IMR-90 (cell line): Measurements from ENCODE around the gene PAX3. TPM values are rescaled to one million over a fixed set of nuclear protein-coding genes. Genes with fewer than 3 reads are reported as not detected.

Experiments used
- ATAC-seq: fragments of 200-7000 bp; cut with Tn5 transposase; 2 replicates; pipeline ENCODE4 v1.9.1; 2020; ENCODE audit warnings: low read depth, mild to moderate bottlenecking, moderate library complexity
- BruUV-seq: library from RNA; stranded (reverse); fragments of 400-500 nt; replicated peaks from 2 replicates; lab custom pipeline; 2021; lab: Mats Ljungman, UMichigan
- CTCF ChIA-PET: fragments of 300-600 bp; formaldehyde crosslinking; extraction: SDS; loops from one replicate; lab custom pipeline; 2021; ENCODE audit warnings: antibody characterized with exemption; lab: Yijun Ruan, JAX
- POLR2A ChIA-PET: fragments of 300-600 bp; sonication (Branson Sonifier 250); formaldehyde crosslinking; loops from one replicate; lab custom pipeline; 2022; ENCODE audit warnings: antibody characterized with exemption; ENCODE audit not compliant: unreplicated experiment; lab: Charles Lee
- DNase-seq: peaks from one replicate; pipeline ENCODE4 v3.0.0; 2013
- H2AFZ ChIP-seq: replicated peaks from 2 replicates; pipeline ENCODE3; 2013; ENCODE audit warnings: low read length, mild to moderate bottlenecking; ENCODE audit not compliant: poor library complexity
- H2AK5ac ChIP-seq: 2 replicates; pipeline ENCODE4 v1.6.1; 2013; ENCODE audit warnings: low read depth, low read length, inconsistent platforms
- H2AK9ac ChIP-seq: replicated peaks from 2 replicates; pipeline ENCODE3; 2013; ENCODE audit warnings: mild to moderate bottlenecking, low read depth, low read length, moderate library complexity; ENCODE audit not compliant: poor library complexity
- H2BK120ac ChIP-seq: 2 replicates; pipeline ENCODE4 v1.6.1; 2013; ENCODE audit warnings: low read depth, low read length, inconsistent platforms
- H2BK15ac ChIP-seq: 3 replicates; pipeline ENCODE4 v1.6.1; 2013; ENCODE audit warnings: low read depth, low read length, inconsistent platforms
- H2BK20ac ChIP-seq: 2 replicates; pipeline ENCODE4 v1.6.1; 2013; ENCODE audit warnings: low read depth, mild to moderate bottlenecking, inconsistent platforms, low read length, moderate library complexity
- H2BK5ac ChIP-seq: 2 replicates; pipeline ENCODE4 v1.6.1; 2013; ENCODE audit warnings: mild to moderate bottlenecking, low read depth, low read length, inconsistent platforms; ENCODE audit not compliant: poor library complexity, severe bottlenecking
- H3K14ac ChIP-seq: replicated peaks from 2 replicates; pipeline ENCODE4 v1.6.1; 2013; ENCODE audit warnings: low read depth, low read length, inconsistent platforms
- H3K18ac ChIP-seq: 2 replicates; pipeline ENCODE4 v1.6.1; 2013; ENCODE audit warnings: low read depth, low read length, control low read depth
- H3K23ac ChIP-seq: 2 replicates; pipeline ENCODE4 v1.6.1; 2013; ENCODE audit warnings: low read depth, low read length, inconsistent platforms
- H3K27ac ChIP-seq: 2 replicates; pipeline ENCODE4 v1.5.1; 2013; ENCODE audit warnings: mild to moderate bottlenecking, control low read depth, low read length; ENCODE audit not compliant: insufficient read depth
- H3K27me3 ChIP-seq: 2 replicates; pipeline ENCODE4 v1.6.1; 2013; ENCODE audit warnings: low read length; ENCODE audit not compliant: control insufficient read depth, insufficient read depth
- H3K36me3 ChIP-seq: 2 replicates; pipeline ENCODE4 v1.6.1; 2013; ENCODE audit warnings: low read length, mixed read lengths; ENCODE audit not compliant: control insufficient read depth, insufficient read depth
- H3K4ac ChIP-seq: 2 replicates; pipeline ENCODE4 v1.6.1; 2013; ENCODE audit warnings: low read depth, low read length, inconsistent platforms
- H3K4me1 ChIP-seq: 2 replicates; pipeline ENCODE4 v1.6.1; 2013; ENCODE audit warnings: low read length, mixed read lengths; ENCODE audit not compliant: control insufficient read depth, insufficient read depth
- H3K4me2 ChIP-seq: 2 replicates; pipeline ENCODE4 v1.6.1; 2013; ENCODE audit warnings: low read depth, mild to moderate bottlenecking, control low read depth, low read length, moderate library complexity
- H3K4me3 ChIP-seq: 2 replicates; pipeline ENCODE4 v1.5.1; 2013; ENCODE audit warnings: low read depth, mild to moderate bottlenecking, control low read depth, low read length, moderate library complexity; ENCODE audit not compliant: insufficient read depth
- H3K56ac ChIP-seq: 2 replicates; pipeline ENCODE4 v1.6.1; 2013; ENCODE audit warnings: low read length, inconsistent platforms; ENCODE audit not compliant: insufficient read depth; ENCODE audit errors: extremely low read depth
- H3K79me1 ChIP-seq, 2 experiments: 2 replicates each; pipeline ENCODE4 v1.6.1; 2013; ENCODE audit warnings: low read length in 2 of 2, inconsistent platforms in 1 of 2, low read depth in 1 of 2
- H3K9ac ChIP-seq: 2 replicates; pipeline ENCODE4 v1.6.1; 2013; ENCODE audit warnings: low read depth, low read length, control low read depth
- H3K9me1 ChIP-seq: 2 replicates; pipeline ENCODE4 v1.6.1; 2013; ENCODE audit warnings: low read length, inconsistent platforms; ENCODE audit not compliant: insufficient read depth
- H3K9me3 ChIP-seq: 2 replicates; pipeline ENCODE4 v1.6.1; 2013; ENCODE audit warnings: low read length; ENCODE audit not compliant: control insufficient read depth, insufficient read depth
- H4K20me1 ChIP-seq: 2 replicates; pipeline ENCODE4 v1.6.1; 2013; ENCODE audit warnings: low read length, inconsistent platforms; ENCODE audit not compliant: insufficient read depth
- H4K5ac ChIP-seq: 2 replicates; pipeline ENCODE4 v1.6.1; 2013; ENCODE audit warnings: mild to moderate bottlenecking, low read depth, low read length, control low read depth
- H4K8ac ChIP-seq, 2 experiments: 2 replicates each; pipeline ENCODE4 v1.6.1; 2013; ENCODE audit warnings: low read depth in 2 of 2, low read length in 2 of 2, control low read depth in 1 of 2, inconsistent platforms in 1 of 2
- H4K91ac ChIP-seq: 2 replicates; pipeline ENCODE4 v1.6.1; 2013; ENCODE audit warnings: low read depth, low read length, inconsistent platforms; ENCODE audit not compliant: insufficient read depth
- BHLHE40 ChIP-seq: fragments of 150-350 bp; IDR thresholded peaks from 2 replicates; pipeline ENCODE4 v1.6.1; 2016; ENCODE audit warnings: mild to moderate bottlenecking, low read depth, low read length
- CEBPB ChIP-seq: IDR thresholded peaks from 2 replicates; pipeline ENCODE4 v1.6.1; 2012; ENCODE audit warnings: low read depth, low read length, improper control_type of control experiment
- CHD1 ChIP-seq: IDR thresholded peaks from 2 replicates; pipeline ENCODE4 v1.6.1; 2012; ENCODE audit warnings: low read depth, low read length, improper control_type of control experiment
- CTCF ChIP-seq: conservative IDR thresholded peaks from 2 replicates; pipeline ENCODE4 v1.5.1; 2012; ENCODE audit warnings: mild to moderate bottlenecking, low read depth, low read length, improper control_type of control experiment
- ELK1 ChIP-seq: fragments of 150-350 bp; IDR thresholded peaks from 2 replicates; pipeline ENCODE4 v1.6.1; 2016; ENCODE audit warnings: low read depth, mild to moderate bottlenecking, low read length, moderate library complexity, borderline replicate concordance
- FOS ChIP-seq: fragments of 150-350 bp; IDR thresholded peaks from 2 replicates; pipeline ENCODE4 v1.6.1; 2016; ENCODE audit warnings: low read depth, low read length
- MAFK ChIP-seq: IDR thresholded peaks from 2 replicates; pipeline ENCODE4 v1.6.1; 2012; ENCODE audit warnings: low read depth, low read length, improper control_type of control experiment
- MAZ ChIP-seq: IDR thresholded peaks from 2 replicates; pipeline ENCODE4 v1.6.1; 2012; ENCODE audit warnings: low read depth, mild to moderate bottlenecking, low read length, improper control_type of control experiment, moderate library complexity, borderline replicate concordance
- MXI1 ChIP-seq: IDR thresholded peaks from 2 replicates; pipeline ENCODE4 v1.6.1; 2012; ENCODE audit warnings: low read depth, mild to moderate bottlenecking, low read length, moderate library complexity, borderline replicate concordance
- NFE2L2 ChIP-seq: fragments of 150-350 bp; IDR thresholded peaks from 2 replicates; pipeline ENCODE4 v1.6.1; 2016; ENCODE audit warnings: low read depth, mild to moderate bottlenecking, low read length
- POLR2A ChIP-seq: IDR thresholded peaks from 2 replicates; pipeline ENCODE4 v1.6.1; 2012; ENCODE audit warnings: mild to moderate bottlenecking, low read depth, low read length
- RCOR1 ChIP-seq: IDR thresholded peaks from 2 replicates; pipeline ENCODE4 v1.6.1; 2012; ENCODE audit warnings: mild to moderate bottlenecking, low read length, improper control_type of control experiment; ENCODE audit not compliant: insufficient replicate concordance
- RFX5 ChIP-seq: IDR thresholded peaks from 2 replicates; pipeline ENCODE4 v1.8.0; 2012; ENCODE audit warnings: low read depth, mild to moderate bottlenecking, low read length, moderate library complexity
- SMC3 ChIP-seq: fragments of 150-350 bp; IDR thresholded peaks from 2 replicates; pipeline ENCODE4 v1.6.1; 2016; ENCODE audit warnings: low read depth, mild to moderate bottlenecking, antibody characterized with exemption, low read length, moderate library complexity
- USF2 ChIP-seq: fragments of 150-350 bp; IDR thresholded peaks from 2 replicates; pipeline ENCODE4 v1.6.1; 2017; ENCODE audit warnings: mild to moderate bottlenecking, antibody characterized with exemption, low read length, low read depth
- WGBS, 2 experiments: methylation state at CpG; one replicate each; pipeline versions ENCODE4 v1.1.5 to v1.1.7; 2013; ENCODE audit warnings: missing lambda C conversion rate in 2 of 2; ENCODE audit not compliant: insufficient read length in 1 of 2; ENCODE audit errors: extremely low coverage in 2 of 2; 5-methylcytosine and 5-hydroxymethylcytosine counted together
- dilution Hi-C: fragments of 300-500 bp; cut with HindIII; formaldehyde crosslinking; loops from one replicate; pipeline ENCODE4 v1.14.3; 2018; ENCODE audit warnings: low sequenced_read_pairs; ENCODE audit not compliant: unreplicated experiment
- in situ Hi-C: fragments of 300-500 bp; cut with MboI; formaldehyde crosslinking; loops from 3 replicates; pipeline ENCODE4 v1.14.3; 2019; ENCODE audit warnings: low sequenced_read_pairs, inconsistent platforms, mixed read lengths
- intact Hi-C: fragments of 100-400 bp; cut with micrococcal nuclease; formaldehyde crosslinking; loops from 2 replicates; pipeline ENCODE4 v1.10.0; 2022
- polyA plus RNA-seq, 3 experiments: library from polyadenylated mRNA; depleted of rRNA; stranded (reverse); fragments of >200 nt; gene quantifications; 2 replicates each; pipeline ENCODE4 v1.2.3, GENCODE V29; 2012; ENCODE audit warnings: low replicate concordance in 1 of 3
- total RNA-seq: library from RNA; depleted of rRNA; stranded (reverse); fragments of >200 nt; gene quantifications from 2 replicates; pipeline ENCODE4 v1.2.3, GENCODE V29; 2012

Gene PAX3
- total and polyA plus RNA-seq, 2 of the 4 experiments (the other 2 are of a cell fraction): not detected

GRCh38 chr2:222294996-222295367, 3.8 kb downstream of the PAX3 start:
- dilution Hi-C loops (no loop called here), in situ Hi-C loops (no loop called here), intact Hi-C loops (no loop called here)
- Histone ChIP-seq H3K4me2 (peak overlapping the region; percentile 75), H4K8ac (no peak overlapping the region), H3K79me1 (no peaks in the 10 kb centered on the region), H4K91ac (no peak overlapping the region), H3K56ac (no peak overlapping the region), H3K18ac (no peak overlapping the region), H3K4me1 (no peaks in the 10 kb centered on the region; the same call in 1 of the 2 replicates), H2AK9ac (no peak overlapping the region), H2BK5ac (no peak overlapping the region), H3K36me3 (no peaks in the 10 kb centered on the region), H2BK15ac (no peak overlapping the region), H2BK120ac (no peak overlapping the region), H3K27ac (no peak overlapping the region), H4K20me1 (no peaks in the 10 kb centered on the region), H4K5ac (no peak overlapping the region), H2AFZ (peak overlapping the region; percentile 72), H2AK5ac (no peak overlapping the region), H3K23ac (no peak overlapping the region), H3K4ac (no peak overlapping the region), H3K14ac (no peak overlapping the region), H3K9me1 (no peaks in the 10 kb centered on the region), H3K9ac (no peak overlapping the region), H3K4me3 (peak overlapping the region; percentile 21; the same call in 1 of the 2 replicates), H2BK20ac (no peak overlapping the region), H3K27me3 (peaks cover 98% of the 10 kb centered on the region), H3K9me3 (peaks cover 20% of the 10 kb centered on the region)
- 2% methylated on average over 8 of the region's 27 CpGs; no CpG with 5 or more reads in 1 of the 2 experiments for WGBS, 2 experiments
- no peak for DNase-seq
- BruUV-seq: no TSS peak
- TF ChIP-seq MAZ (no peak), CTCF (no peak), USF2 (no peak), RCOR1 (no peak), CHD1 (no peak), CEBPB (no peak), RFX5 (no peak), FOS (no peak), MXI1 (no peak), POLR2A (no peak), SMC3 (no peak), NFE2L2 (no peak), ELK1 (no peak), BHLHE40 (no peak), MAFK (no peak)
- no peak for ATAC-seq
- ChIA-PET CTCF (no interaction called here), POLR2A (no interaction called here)
